ENCODE measurements around the gene GORASP1.

The GORASP1 gene

GRCh38 chr3:39103791-39104552 is 3.5 kb downstream of the GORASP1 start:
- no peak for DNase-seq

DNA sequence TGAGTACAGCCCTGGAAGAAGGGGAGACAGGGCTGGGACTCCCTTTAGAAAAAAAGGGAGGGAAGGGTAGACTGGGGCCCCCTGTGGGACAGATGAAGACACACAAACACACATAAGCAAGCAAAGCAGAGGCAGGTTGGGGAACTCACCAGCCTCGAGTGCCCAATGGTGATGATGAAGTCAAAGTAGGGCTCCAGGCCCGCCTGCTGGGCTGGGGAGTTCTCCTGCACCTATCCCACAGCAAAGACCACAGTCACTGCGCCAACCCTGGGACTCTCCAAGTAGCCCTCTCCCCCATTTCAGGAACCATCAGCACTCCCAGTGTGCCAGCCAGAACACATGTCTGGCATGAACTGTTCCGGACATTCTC is 4.1 kb downstream of the GORASP1 start:
- DNase-seq, result no peak

DNA sequence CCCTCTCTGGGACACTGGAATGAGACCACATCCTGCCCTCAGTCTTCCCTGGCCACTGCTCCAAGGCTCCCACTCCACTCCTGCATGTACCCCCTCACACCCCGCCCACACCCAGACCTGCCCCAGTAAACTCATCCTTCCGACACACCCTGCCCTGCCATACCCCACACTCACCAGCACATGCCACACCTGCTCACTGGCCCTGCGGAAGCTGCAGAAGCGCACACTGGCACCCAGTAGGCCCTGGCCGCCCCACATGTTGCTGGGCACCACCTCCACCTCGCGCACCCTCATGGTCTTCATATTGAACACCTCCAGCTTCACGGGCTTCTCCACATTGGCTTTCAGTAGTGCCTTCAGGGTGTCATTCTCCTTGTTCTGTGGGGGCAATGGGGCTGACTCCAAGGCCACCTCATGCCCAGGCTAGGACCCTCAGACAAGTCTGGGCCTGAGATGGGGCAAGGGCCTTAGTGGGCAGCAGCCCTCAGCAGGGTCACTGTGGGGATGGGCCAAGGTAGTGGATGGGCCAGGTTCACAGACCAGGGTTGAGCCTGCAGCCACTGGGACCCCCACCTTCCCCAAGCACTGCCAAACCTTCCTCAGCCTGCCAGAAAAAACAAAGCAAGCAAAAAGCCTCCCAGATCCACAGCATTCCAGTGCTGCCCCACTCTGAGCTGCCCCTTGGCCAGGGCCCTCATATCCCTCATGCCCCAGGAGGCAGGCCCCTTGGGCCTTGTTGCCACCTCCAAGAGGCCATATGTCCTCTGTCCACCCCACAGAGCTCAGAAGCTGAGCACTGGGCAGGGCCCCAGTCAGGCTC is 4.7 kb downstream of the GORASP1 start:
- no peak for DNase-seq

DNA sequence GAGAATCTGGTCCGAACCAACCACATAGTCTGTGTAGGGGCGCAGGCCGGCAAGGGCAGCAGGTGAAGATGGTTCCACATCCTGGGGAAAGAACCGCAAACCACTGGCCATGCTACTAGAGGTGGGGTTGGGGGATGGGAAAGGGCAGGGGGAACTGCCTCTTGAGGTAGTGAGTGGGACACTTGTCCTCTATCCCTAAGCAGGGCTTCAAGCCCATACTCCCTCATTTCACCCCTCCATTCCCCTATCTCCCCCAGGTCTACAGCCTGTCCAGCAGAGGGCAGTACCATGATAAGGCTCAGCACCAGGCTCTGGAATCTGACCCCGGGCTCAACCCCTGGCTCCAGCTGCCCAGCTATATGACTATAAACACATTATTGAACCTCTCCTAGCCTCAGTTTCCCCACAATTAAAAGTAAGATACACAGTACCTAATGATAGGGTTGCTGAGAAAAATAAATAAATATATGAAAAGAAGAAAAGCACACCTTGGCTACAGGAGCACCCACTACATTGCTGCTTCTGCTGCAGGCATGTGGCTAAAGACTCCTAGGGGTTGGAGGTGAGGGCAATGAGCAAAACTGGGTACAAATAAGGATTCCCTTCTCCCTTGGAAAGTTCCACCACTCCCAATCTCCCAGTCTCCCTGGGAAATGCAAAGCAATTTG is 6.3 kb downstream of the GORASP1 start:
- peak in 1 of 56 donors; percentile 10 for DNase-seq

GRCh38 chr3:39100500-39100886 is 6.9 kb downstream of the GORASP1 start:
- DNase-seq, result no peak

GRCh38 chr3:39099738-39100499 is 7.5 kb downstream of the GORASP1 start:
- no peak for DNase-seq

DNA sequence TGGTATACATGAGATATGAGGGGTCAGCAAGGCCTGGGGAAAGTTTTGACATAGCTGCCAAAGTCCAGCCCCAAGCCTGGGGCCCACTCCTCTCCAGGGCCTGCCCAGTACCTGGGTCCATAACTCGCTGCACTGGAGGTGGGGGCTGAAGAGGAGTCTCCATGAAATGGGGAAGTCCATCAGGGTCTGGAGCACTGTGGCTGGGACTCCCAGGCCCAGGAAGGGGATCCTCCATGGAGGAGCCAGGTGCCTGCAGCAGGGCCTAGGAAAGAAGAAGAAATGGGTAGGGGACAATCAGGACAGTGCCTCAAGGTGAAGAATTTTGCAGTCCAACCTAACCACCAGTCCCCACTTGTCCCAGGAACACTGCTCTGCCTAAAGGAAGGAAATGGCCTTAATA is 8.2 kb downstream of the GORASP1 start:
- DNase-seq, result no peak

DNA sequence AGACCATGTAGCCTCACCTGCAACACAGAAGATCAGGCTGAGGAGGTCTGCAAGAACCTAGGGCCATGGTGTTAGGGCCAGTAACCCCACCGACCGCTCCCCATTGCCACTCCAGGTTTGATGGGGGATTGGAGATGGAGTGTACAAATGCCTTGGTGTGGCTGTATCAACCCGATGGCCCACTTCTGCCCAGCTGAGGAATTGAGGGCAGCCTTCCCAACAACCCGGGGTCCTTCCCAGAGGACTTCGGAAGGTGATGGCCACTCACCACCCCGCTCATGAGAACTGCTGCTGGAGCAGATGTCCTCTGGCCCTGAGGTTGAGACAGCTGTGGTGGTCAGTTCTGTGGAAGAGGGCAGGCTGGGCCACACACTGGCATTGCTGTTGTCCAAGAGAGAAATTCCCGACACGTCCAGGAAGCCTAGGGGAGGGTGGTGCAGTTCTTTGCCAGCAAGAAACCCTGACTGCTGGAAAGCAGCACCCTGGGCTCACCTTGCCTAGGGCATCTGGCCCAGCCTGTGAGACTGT is 8.9 kb downstream of the GORASP1 start:
- no peak for DNase-seq

DNA sequence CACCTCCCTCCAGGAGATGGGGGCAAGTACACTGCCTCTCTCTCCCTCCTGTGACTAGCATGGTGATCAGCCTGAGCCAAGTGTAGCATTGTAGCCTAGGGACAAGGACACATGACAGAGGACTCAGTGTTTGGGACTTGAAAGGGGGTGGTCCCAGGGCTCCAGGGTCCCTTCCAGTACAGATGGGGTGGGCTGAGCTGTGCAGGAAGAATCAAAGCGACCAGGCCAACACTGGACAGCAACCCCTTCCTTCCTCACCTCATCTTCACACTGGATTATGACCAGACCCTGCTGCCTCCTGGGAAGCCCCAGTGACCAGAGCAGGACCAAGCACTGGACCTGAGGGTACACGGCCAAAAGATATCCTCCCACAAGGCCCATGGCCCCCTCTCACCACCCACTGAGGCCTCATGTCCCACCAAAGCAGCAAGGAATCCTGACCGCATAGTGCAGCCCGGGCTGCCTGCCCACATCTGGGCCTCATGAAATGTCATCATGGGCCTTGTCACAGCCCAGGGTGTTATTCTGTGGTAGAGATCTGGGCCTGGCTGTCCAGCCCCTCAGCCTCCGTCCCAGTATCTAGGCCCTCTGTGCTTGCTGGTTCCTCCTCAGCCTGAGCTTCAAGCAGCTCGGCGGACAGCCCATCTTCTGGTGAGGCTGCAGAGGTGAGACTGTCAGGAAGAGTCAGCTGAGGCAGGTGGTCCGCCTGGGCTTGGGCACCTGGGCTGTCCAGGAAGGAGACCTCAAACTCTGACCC is 9.5 kb downstream of the GORASP1 start:
- DNase-seq, result no peak

DNA sequence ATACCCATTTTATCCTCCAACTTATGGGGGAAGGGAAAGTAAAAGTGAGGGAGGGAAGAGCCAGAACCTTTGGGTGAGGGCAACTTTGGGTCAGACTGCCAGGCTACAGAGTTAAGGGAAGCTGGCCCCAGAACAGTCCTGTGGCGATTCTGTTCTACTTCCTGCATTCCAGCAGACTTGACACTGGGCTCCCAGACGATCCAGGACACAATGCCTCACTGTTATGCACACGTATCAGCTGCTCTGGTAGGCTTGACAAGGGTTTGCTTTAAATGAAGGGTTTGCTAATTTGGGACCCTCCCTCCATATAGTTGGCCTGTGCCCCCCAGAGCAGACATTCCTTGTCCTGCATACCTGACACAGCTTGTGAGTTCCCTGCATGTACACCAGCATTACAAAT is 10.7 kb downstream of the GORASP1 start:
- DNase-seq, result peak in 21 of 56 donors; percentile 9 to 58 (median 25)

GRCh38 chr3:39095778-39096177 is 11.6 kb downstream of the GORASP1 start:
- DNase-seq, result peak in 2 of 56 donors; percentile 20 to 23

DNA sequence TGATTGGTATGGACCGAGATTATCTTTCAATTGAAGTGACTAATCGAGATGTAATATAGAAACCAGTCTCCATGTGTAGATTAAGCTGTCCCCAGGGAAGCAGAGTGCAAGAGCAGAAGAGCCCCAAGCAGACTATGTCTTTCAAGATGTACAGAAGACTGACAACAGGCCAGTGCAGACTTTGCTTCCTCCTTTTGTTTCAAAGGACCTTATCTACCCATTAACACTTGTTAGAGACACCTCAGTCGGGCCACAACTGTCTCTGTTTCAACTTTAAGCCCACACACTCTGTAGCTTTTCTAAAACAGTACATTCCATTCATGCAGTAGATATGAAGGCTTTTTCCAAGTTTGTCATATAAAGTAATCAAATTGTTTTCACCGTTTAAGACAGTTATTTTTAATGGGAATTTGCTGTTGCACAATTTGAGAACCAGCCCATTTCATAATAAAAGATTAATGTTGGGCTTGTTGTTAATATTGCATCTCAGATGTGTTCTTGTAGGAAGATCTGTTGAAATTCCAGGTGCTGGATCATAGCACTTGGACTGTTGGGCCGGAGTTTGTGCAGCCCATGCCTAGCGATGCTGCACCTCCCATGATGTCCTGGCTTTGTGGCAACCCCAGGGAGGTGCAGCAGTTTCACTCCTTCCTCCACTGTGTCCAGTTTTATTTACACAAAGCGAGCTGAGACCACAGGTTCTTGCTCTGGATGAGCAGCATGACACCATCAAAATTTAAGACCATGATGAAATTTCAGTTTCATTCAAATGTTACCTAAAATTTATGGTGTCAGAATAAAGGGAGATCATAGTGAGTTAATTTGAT is 12.4 kb downstream of the GORASP1 start:
- DNase-seq, result no peak

- DNase-seq, result no peak
Observed at GRCh38 chr3:39090922-39091321, 16.5 kb downstream of the GORASP1 start.

DNA sequence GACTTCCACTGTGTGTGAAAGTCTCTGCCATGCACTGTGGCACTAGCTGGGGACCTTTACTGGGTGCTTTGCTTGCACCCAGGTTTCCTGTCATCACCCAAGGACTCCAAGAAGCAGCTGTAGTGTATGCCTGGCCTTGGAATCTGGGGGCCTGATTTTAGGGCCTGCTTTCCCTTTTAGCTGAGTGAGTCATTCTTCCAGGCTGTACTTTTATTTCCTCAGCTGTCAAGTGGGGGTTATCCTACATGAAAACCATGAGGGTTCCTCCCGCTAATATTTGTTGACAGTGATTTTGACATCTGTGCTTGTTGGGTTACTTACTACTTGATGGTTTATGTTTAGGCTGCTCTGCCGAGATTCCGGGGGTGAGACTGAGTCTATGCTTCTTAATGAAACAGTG is 18.5 kb downstream of the GORASP1 start:
- DNase-seq, result no peak

DNA sequence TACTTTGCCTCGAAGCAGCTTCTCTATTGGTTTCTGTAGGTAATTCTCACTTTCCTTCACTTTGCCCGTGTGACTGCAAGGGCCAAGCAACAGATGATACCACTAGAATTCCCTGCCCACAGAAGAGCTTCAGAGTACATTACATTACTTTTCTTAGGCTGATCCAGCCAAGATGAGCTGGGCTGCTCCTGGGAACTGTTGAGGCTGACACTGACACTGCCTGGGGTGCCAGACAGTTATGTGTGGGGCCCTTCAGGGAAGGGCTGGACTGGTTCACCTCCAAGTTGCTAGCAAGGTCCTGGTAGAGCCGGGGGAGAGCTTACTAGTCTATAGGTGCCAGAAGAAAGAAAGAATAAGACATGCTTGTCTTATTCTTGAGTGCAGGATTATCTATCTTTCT is 19.0 kb downstream of the GORASP1 start:
- DNase-seq, result no peak

- DNase-seq, result no peak
Observed at GRCh38 chr3:39086144-39086543, 21.3 kb downstream of the GORASP1 start.

DNA sequence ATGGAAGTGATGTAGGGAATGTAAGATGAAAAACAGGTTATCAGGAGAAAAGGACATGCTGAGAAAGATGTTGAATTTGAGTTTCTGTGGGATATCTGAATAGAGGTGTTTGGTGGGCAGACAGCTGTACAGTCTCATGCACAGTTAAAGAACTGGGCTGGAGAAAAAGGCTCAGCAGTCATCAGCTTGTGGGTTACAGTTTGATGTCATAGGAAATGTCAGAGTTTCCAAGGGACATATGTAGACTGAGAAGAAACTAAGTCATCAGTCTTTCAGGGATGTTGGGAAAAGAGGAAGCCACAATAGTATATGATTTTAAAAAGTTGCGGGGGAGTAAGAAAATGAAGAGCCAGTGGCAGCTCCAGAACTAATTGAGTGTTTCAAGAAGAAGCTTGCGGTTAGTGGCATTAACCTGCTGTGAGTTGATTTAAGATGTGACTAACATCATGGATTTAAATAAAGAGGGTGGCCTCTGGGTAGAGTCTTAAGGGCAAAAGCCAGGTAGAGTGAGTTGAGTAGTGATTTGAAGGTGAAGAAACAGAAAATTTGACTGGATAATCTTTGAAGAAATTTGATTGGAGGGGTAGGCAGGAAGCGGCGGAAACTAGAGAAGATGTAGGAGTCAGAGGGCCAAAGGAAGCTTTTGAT is 24.6 kb downstream of the GORASP1 start:
- DNase-seq, result no peak

DNA sequence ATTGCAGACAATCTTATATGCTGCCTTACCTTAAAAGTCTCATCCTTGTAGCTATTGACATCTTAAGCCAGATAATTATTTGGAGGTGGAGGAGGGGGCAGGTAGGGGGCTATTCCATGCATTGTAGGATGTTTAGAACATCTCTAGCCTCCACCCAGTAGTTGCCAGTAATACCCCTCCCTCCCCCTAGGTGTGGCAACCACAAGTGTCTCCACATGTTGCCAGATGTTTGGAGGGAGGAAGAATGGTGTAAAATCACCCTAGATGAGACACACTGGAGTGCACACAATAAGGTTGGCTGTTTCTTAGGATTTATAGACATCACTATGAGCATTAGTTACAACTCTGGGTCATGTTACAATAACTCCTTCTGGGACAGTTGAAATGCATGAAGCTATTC is 27.4 kb downstream of the GORASP1 start:
- DNase-seq, result no peak

DNA sequence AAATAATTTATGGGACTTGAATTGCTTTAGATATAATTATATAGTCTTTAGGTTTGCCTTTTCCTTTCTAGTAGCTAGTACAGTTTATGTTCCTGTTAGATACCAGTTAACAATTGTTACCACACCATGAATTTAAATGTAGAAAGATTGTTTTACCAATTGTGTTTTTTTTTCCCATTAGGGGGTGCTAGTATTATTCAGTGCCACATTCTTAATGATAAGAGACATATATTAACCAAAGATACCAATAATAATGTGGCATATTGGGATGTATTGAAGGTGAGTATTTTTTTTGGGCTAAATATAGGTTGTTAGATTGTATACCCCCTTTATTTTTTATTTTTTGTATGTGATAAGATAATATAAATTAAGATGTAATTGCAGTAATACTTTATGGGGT is 27.9 kb downstream of the GORASP1 start:
- DNase-seq, result no peak

Measured in nucleus accumbens (tissue), 56 donors.